ENCODE measurements around the gene DRC1. TPM values are rescaled to one million over a fixed set of nuclear protein-coding genes. Genes with fewer than 3 reads are reported as not detected.
"Not testable (repeated sequence)": the region's sequence is repeated elsewhere in the genome, so short reads cannot be mapped to it uniquely, and the experiment has no call there.

Gene DRC1
- polyA plus RNA-seq, 1 donor from 2014 or later, result 0.16 TPM

GRCh38 chr2:26364669-26365068 lies 37.1 kb upstream of the DRC1 start:
- Histone ChIP-seq H4K20me1 (ENCODE audit: insufficient read depth) (no peaks in the 10 kb centered on the region), H3K79me2 (replicated peaks; ENCODE audit: insufficient read depth, low read length) (no peaks in the 10 kb centered on the region), H3K9ac (ENCODE audit: low read length) (no peak overlapping the region), H3K4me2 (ENCODE audit: low read length) (no peak overlapping the region), H3K9me3 (ENCODE audit: low read length) (no peaks in the 10 kb centered on the region), H3K36me3 (ENCODE audit: insufficient read depth, low read length) (peaks cover 10% of the 10 kb centered on the region), H3K4me3 (ENCODE audit: low read length) (no peak overlapping the region), H3F3A (ENCODE audit: insufficient read depth, low read length, poor library complexity, severe bottlenecking) (no peaks in the 10 kb centered on the region), H3K27ac (ENCODE audit: low read length) (no peak overlapping the region), H2AFZ (ENCODE audit: low read depth, low read length) (no peak overlapping the region), H3K27me3 (ENCODE audit: insufficient read depth, low read depth, low read length) (no peaks in the 10 kb centered on the region), H3K9me2 (ENCODE audit: insufficient read depth, low read length) (no peaks in the 10 kb centered on the region)
- TF ChIP-seq EP300 (conservative IDR thresholded peaks at IDR 0.05; ENCODE audit: poor library complexity, severe bottlenecking), result no peak
- TF ChIP-seq, protein P1, sequence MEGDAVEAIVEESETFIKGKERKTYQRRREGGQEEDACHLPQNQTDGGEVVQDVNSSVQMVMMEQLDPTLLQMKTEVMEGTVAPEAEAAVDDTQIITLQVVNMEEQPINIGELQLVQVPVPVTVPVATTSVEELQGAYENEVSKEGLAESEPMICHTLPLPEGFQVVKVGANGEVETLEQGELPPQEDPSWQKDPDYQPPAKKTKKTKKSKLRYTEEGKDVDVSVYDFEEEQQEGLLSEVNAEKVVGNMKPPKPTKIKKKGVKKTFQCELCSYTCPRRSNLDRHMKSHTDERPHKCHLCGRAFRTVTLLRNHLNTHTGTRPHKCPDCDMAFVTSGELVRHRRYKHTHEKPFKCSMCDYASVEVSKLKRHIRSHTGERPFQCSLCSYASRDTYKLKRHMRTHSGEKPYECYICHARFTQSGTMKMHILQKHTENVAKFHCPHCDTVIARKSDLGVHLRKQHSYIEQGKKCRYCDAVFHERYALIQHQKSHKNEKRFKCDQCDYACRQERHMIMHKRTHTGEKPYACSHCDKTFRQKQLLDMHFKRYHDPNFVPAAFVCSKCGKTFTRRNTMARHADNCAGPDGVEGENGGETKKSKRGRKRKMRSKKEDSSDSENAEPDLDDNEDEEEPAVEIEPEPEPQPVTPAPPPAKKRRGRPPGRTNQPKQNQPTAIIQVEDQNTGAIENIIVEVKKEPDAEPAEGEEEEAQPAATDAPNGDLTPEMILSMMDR (IDR thresholded peaks at IDR 0.05; ENCODE audit: poor library complexity, severe bottlenecking), result no peak
- TF ChIP-seq SMC3 (conservative IDR thresholded peaks at IDR 0.05; ENCODE audit: poor library complexity), result no peak
- TF ChIP-seq RAD21 (conservative IDR thresholded peaks at IDR 0.05), result no peak
- no peak for TF ChIP-seq EZH2 (IDR thresholded peaks at IDR 0.05; ENCODE audit: borderline replicate concordance, insufficient read depth, low read length, poor library complexity, severe bottlenecking)

GRCh38 chr2:26366957-26367356 lies 34.8 kb upstream of the DRC1 start:
- no peaks in the 10 kb centered on the region for H3K79me2 ChIP-seq (replicated peaks; ENCODE audit: insufficient read depth, low read length)
- no peak overlapping the region for H3K9ac ChIP-seq (ENCODE audit: low read length)
- TF ChIP-seq POLR2AphosphoS5 (IDR thresholded peaks at IDR 0.05) (no peak), TAF1 (IDR thresholded peaks at IDR 0.05; ENCODE audit: low read depth) (no peak), MXI1 (conservative IDR thresholded peaks at IDR 0.05; ENCODE audit: poor library complexity, severe bottlenecking) (no peak), RAD21 (conservative IDR thresholded peaks at IDR 0.05) (no peak), EZH2 (IDR thresholded peaks at IDR 0.05; ENCODE audit: borderline replicate concordance, insufficient read depth, low read length, poor library complexity, severe bottlenecking) (no peak), EP300 (conservative IDR thresholded peaks at IDR 0.05; ENCODE audit: poor library complexity, severe bottlenecking) (no peak), SMC3 (conservative IDR thresholded peaks at IDR 0.05; ENCODE audit: poor library complexity) (no peak)
- TF ChIP-seq, protein P1 (IDR thresholded peaks at IDR 0.05; ENCODE audit: poor library complexity, severe bottlenecking), result no peak
- TF ChIP-seq, protein P2, sequence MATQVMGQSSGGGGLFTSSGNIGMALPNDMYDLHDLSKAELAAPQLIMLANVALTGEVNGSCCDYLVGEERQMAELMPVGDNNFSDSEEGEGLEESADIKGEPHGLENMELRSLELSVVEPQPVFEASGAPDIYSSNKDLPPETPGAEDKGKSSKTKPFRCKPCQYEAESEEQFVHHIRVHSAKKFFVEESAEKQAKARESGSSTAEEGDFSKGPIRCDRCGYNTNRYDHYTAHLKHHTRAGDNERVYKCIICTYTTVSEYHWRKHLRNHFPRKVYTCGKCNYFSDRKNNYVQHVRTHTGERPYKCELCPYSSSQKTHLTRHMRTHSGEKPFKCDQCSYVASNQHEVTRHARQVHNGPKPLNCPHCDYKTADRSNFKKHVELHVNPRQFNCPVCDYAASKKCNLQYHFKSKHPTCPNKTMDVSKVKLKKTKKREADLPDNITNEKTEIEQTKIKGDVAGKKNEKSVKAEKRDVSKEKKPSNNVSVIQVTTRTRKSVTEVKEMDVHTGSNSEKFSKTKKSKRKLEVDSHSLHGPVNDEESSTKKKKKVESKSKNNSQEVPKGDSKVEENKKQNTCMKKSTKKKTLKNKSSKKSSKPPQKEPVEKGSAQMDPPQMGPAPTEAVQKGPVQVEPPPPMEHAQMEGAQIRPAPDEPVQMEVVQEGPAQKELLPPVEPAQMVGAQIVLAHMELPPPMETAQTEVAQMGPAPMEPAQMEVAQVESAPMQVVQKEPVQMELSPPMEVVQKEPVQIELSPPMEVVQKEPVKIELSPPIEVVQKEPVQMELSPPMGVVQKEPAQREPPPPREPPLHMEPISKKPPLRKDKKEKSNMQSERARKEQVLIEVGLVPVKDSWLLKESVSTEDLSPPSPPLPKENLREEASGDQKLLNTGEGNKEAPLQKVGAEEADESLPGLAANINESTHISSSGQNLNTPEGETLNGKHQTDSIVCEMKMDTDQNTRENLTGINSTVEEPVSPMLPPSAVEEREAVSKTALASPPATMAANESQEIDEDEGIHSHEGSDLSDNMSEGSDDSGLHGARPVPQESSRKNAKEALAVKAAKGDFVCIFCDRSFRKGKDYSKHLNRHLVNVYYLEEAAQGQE (IDR thresholded peaks at IDR 0.05; ENCODE audit: borderline replicate concordance), result no peak
- no peaks in the 10 kb centered on the region for H4K20me1 ChIP-seq (ENCODE audit: insufficient read depth)
- H3K36me3 ChIP-seq (ENCODE audit: insufficient read depth, low read length), result peaks cover 10% of the 10 kb centered on the region
- no peaks in the 10 kb centered on the region for H3K9me2 ChIP-seq (ENCODE audit: insufficient read depth, low read length)
- H3K9me3 ChIP-seq (ENCODE audit: low read length), result no peaks in the 10 kb centered on the region
- no peak overlapping the region for H3K4me2 ChIP-seq (ENCODE audit: low read length)
- no peak overlapping the region for H3K4me3 ChIP-seq (ENCODE audit: low read length)
- H3F3A ChIP-seq (ENCODE audit: insufficient read depth, low read length, poor library complexity, severe bottlenecking), result no peaks in the 10 kb centered on the region
- H2AFZ ChIP-seq (ENCODE audit: low read depth, low read length), result no peak overlapping the region
- H3K27me3 ChIP-seq (ENCODE audit: insufficient read depth, low read depth, low read length), result no peaks in the 10 kb centered on the region
- no peak overlapping the region for H3K27ac ChIP-seq (ENCODE audit: low read length)

DNA sequence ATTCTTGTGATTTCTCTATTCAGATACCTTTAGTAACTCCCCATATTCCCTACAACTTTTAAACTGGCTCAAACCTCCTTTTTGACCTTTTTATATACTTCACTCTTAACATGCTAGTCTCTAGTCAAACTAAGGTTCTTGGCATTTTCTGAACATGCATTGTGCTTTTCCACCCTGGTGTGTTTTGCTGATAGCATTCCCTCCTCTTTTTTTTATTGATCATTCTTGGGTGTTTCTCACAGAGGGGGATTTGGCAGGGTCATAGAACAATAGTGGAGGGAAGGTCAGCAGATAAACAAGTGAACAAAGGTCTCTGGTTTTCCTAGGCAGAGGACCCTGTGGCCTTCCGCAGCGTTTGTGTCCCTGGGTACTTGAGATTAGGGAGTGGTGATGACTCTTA lies 32.1 kb upstream of the DRC1 start:
- not testable (repeated sequence) for H3K4me2 ChIP-seq (ENCODE audit: low read length)

DNA sequence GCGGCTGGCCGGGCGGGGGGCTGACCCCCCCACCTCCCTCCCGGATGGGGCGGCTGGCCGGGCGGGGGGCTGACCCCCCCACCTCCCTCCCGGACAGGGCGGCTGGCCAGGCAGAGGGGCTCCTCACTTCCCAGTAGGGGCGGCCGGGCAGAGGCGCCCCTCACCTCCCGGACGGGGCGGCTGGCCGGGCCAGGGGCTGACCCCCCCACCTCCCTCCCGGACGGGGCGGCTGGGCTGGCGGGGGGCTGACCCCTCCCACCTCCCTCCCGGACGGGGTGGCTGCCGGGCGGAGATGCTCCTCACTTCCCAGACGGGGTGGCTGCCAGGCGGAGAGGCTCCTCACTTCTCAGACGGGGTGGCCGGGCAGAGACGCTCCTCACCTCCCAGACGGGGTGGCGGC lies 30.8 kb upstream of the DRC1 start:
- H3K79me2 ChIP-seq (replicated peaks; ENCODE audit: insufficient read depth, low read length); H3K9me3 ChIP-seq (ENCODE audit: low read length); H3K9ac ChIP-seq (ENCODE audit: low read length); H3K9me2 ChIP-seq (ENCODE audit: insufficient read depth, low read length); H3K36me3 ChIP-seq (ENCODE audit: insufficient read depth, low read length); H2AFZ ChIP-seq (ENCODE audit: low read depth, low read length); H3F3A ChIP-seq (ENCODE audit: insufficient read depth, low read length, poor library complexity, severe bottlenecking); H3K4me3 ChIP-seq (ENCODE audit: low read length); H4K20me1 ChIP-seq (ENCODE audit: insufficient read depth); H3K27me3 ChIP-seq (ENCODE audit: insufficient read depth, low read depth, low read length); H3K4me2 ChIP-seq (ENCODE audit: low read length); H3K27ac ChIP-seq (ENCODE audit: low read length): not testable (repeated sequence)

More for the DNA sequence above, 32.1 kb upstream of the DRC1 start:
- H3K27me3 ChIP-seq (ENCODE audit: insufficient read depth, low read depth, low read length); H3K9ac ChIP-seq (ENCODE audit: low read length); H3K27ac ChIP-seq (ENCODE audit: low read length); H3F3A ChIP-seq (ENCODE audit: insufficient read depth, low read length, poor library complexity, severe bottlenecking); H3K36me3 ChIP-seq (ENCODE audit: insufficient read depth, low read length); H3K9me2 ChIP-seq (ENCODE audit: insufficient read depth, low read length); H2AFZ ChIP-seq (ENCODE audit: low read depth, low read length); H3K79me2 ChIP-seq (replicated peaks; ENCODE audit: insufficient read depth, low read length); H3K9me3 ChIP-seq (ENCODE audit: low read length); H4K20me1 ChIP-seq (ENCODE audit: insufficient read depth); H3K4me3 ChIP-seq (ENCODE audit: low read length): not testable (repeated sequence)

Data from neural cell (in vitro differentiated cells).